T-helper 17 cell (primary cell): ENCODE data around the gene AAMP. TPM values are rescaled to one million over a fixed set of nuclear protein-coding genes. Genes with fewer than 3 reads are reported as not detected.
A peak's percentile ranks its signal among the peaks of the same experiment; 100 is the strongest.

ENCODE experiments used
- ATAC-seq: fragments of 150-1000 bp; cut with Tn5 transposase; 2 replicates; pipeline ENCODE4 v1.10.0; 2021; ENCODE audit warnings: mild to moderate bottlenecking, moderate library complexity
- DNase-seq, 3 donors: peaks; one replicate each; pipeline versions ENCODE4 v3.0.0 to v3.0.0-alpha.2; 2020 to 2021
- H3K9me3 ChIP-seq: one replicate; pipeline ENCODE4 v1.7.0; 2013; ENCODE audit warnings: low read length, mild to moderate bottlenecking; ENCODE audit not compliant: control insufficient read depth, poor library complexity, severe bottlenecking
- H3K27ac Mint-ChIP-seq: one replicate; pipeline ENCODE4 v1.8.0; 2022; ENCODE audit warnings: mild to moderate bottlenecking, moderate library complexity, mixed read lengths
- H3K27me3 Mint-ChIP-seq: one replicate; pipeline ENCODE4 v1.8.0; 2022; ENCODE audit warnings: mixed read lengths
- H3K36me3 Mint-ChIP-seq: one replicate; pipeline ENCODE4 v1.8.0; 2022; ENCODE audit warnings: low read depth, mixed read lengths
- H3K4me1 Mint-ChIP-seq: one replicate; pipeline ENCODE4 v1.8.0; 2022; ENCODE audit warnings: mild to moderate bottlenecking, mixed read lengths
- H3K4me3 Mint-ChIP-seq: one replicate; pipeline ENCODE4 v1.8.0; 2022; ENCODE audit warnings: mild to moderate bottlenecking, moderate library complexity, mixed read lengths
- total RNA-seq, 4 donors: library from RNA in 2 of 4; stranded (reverse) in 2 of 4; gene quantifications; one replicate each; pipeline ENCODE4 v1.2.3 and lab custom pipeline; 2022 to 2026

AAMP gene
- total RNA-seq, 2 donors from 2014 or later = 46.8 to 47.0 TPM

- no peaks in the 10 kb centered on the region for H3K9me3 ChIP-seq
- ATAC-seq (no peak), DNase-seq (no peak)
- H3K36me3 Mint-ChIP-seq = no peaks in the 10 kb centered on the region
- peak overlapping the region; percentile 99 for H3K27ac Mint-ChIP-seq
- H3K27me3 Mint-ChIP-seq = no peaks in the 10 kb centered on the region
- H3K4me3 Mint-ChIP-seq = peak overlapping the region; percentile 95
- H3K4me1 Mint-ChIP-seq = peaks cover 54% of the 10 kb centered on the region
Observed at GRCh38 chr2:218291318-218292047, 21.5 kb upstream of the AAMP start.

GRCh38 chr2:218290316-218291261, 20.7 kb upstream of the AAMP start:
- H3K9me3 ChIP-seq = no peaks in the 10 kb centered on the region
- Mint-ChIP-seq H3K4me1 (peaks cover 62% of the 10 kb centered on the region), H3K27me3 (no peaks in the 10 kb centered on the region), H3K36me3 (no peaks in the 10 kb centered on the region), H3K4me3 (peak overlapping the region; percentile 95), H3K27ac (peak overlapping the region; percentile 99)
- ATAC-seq (peak; percentile 43), DNase-seq (peak in 1 of 3 donors; percentile 59)

- Mint-ChIP-seq H3K36me3 (no peaks in the 10 kb centered on the region), H3K27me3 (no peaks in the 10 kb centered on the region), H3K27ac (peak overlapping the region; percentile 99), H3K4me1 (peaks cover 64% of the 10 kb centered on the region), H3K4me3 (peak overlapping the region; percentile 95)
- no peak for ATAC-seq
- DNase-seq = no peak
- H3K9me3 ChIP-seq = no peaks in the 10 kb centered on the region
Observed at GRCh38 chr2:218289639-218290315, 19.8 kb upstream of the AAMP start.

GRCh38 chr2:218286570-218287459, 16.9 kb upstream of the AAMP start:
- H3K36me3 Mint-ChIP-seq = no peaks in the 10 kb centered on the region
- ATAC-seq = peak; percentile 81
- H3K27ac Mint-ChIP-seq = peak overlapping the region; percentile 99
- H3K9me3 ChIP-seq = no peaks in the 10 kb centered on the region
- peak; percentile 68 to 81 (median 72) for DNase-seq
- H3K27me3 Mint-ChIP-seq = no peaks in the 10 kb centered on the region
- peaks cover 70% of the 10 kb centered on the region for H3K4me1 Mint-ChIP-seq
- H3K4me3 Mint-ChIP-seq = peak overlapping the region; percentile 94

GRCh38 chr2:218285604-218286003, 15.7 kb upstream of the AAMP start:
- no peaks in the 10 kb centered on the region for H3K27me3 Mint-ChIP-seq
- peak overlapping the region; percentile 94 for H3K4me3 Mint-ChIP-seq
- no peaks in the 10 kb centered on the region for H3K9me3 ChIP-seq
- peak overlapping the region; percentile 99 for H3K27ac Mint-ChIP-seq
- no peak for DNase-seq
- ATAC-seq = no peak
- H3K4me1 Mint-ChIP-seq = peaks cover 68% of the 10 kb centered on the region
- peaks cover 3% of the 10 kb centered on the region for H3K36me3 Mint-ChIP-seq

GRCh38 chr2:218284106-218284811, 14.3 kb upstream of the AAMP start:
- H3K4me3 Mint-ChIP-seq = peak overlapping the region; percentile 94
- H3K27me3 Mint-ChIP-seq = no peaks in the 10 kb centered on the region
- peaks cover 3% of the 10 kb centered on the region for H3K36me3 Mint-ChIP-seq
- H3K4me1 Mint-ChIP-seq = peaks cover 62% of the 10 kb centered on the region
- peak in 2 of 3 donors; percentile 39 to 43 for DNase-seq
- H3K9me3 ChIP-seq = no peaks in the 10 kb centered on the region
- peak overlapping the region; percentile 99 for H3K27ac Mint-ChIP-seq
- peak; percentile 29 for ATAC-seq

GRCh38 chr2:218282173-218282991, 12.4 kb upstream of the AAMP start:
- peaks cover 5% of the 10 kb centered on the region for H3K36me3 Mint-ChIP-seq
- ATAC-seq (no peak), DNase-seq (no peak)
- no peaks in the 10 kb centered on the region for H3K9me3 ChIP-seq
- peak overlapping the region; percentile 36 for H3K4me3 Mint-ChIP-seq
- H3K27me3 Mint-ChIP-seq = no peaks in the 10 kb centered on the region
- peaks cover 51% of the 10 kb centered on the region for H3K4me1 Mint-ChIP-seq
- H3K27ac Mint-ChIP-seq = peak overlapping the region; percentile 78

GRCh38 chr2:218281449-218281848, 11.5 kb upstream of the AAMP start:
- H3K9me3 ChIP-seq = no peaks in the 10 kb centered on the region
- H3K4me3 Mint-ChIP-seq = no peak overlapping the region
- ATAC-seq = no peak
- H3K36me3 Mint-ChIP-seq = peaks cover 14% of the 10 kb centered on the region
- no peaks in the 10 kb centered on the region for H3K27me3 Mint-ChIP-seq
- no peak for DNase-seq
- H3K27ac Mint-ChIP-seq = peak overlapping the region; percentile 76
- H3K4me1 Mint-ChIP-seq = peaks cover 44% of the 10 kb centered on the region

GRCh38 chr2:218280260-218280870, 10.4 kb upstream of the AAMP start:
- Mint-ChIP-seq H3K4me1 (peaks cover 35% of the 10 kb centered on the region), H3K27me3 (no peaks in the 10 kb centered on the region), H3K4me3 (no peak overlapping the region), H3K36me3 (peaks cover 14% of the 10 kb centered on the region), H3K27ac (peak overlapping the region; percentile 92)
- DNase-seq = no peak
- no peak for ATAC-seq
- H3K9me3 ChIP-seq = no peaks in the 10 kb centered on the region

- H3K9me3 ChIP-seq = no peaks in the 10 kb centered on the region
- peaks cover 25% of the 10 kb centered on the region for H3K4me1 Mint-ChIP-seq
- DNase-seq = no peak
- H3K4me3 Mint-ChIP-seq = no peak overlapping the region
- peaks cover 16% of the 10 kb centered on the region for H3K36me3 Mint-ChIP-seq
- no peaks in the 10 kb centered on the region for H3K27me3 Mint-ChIP-seq
- peak overlapping the region; percentile 8 for H3K27ac Mint-ChIP-seq
- ATAC-seq = no peak
Observed at GRCh38 chr2:218278531-218279360, 8.8 kb upstream of the AAMP start.
